KG1 (cell line): ENCODE measurements around the gene NOL4L.

Experiments used
- DNase-seq: peaks from one replicate; lab custom pipeline; 2025; lab: John Stamatoyannopoulos, UW

The NOL4L gene

GRCh38 chr20:32483351-32484224, 101.5 kb downstream of the NOL4L start:
- DNase-seq: peak; percentile 79

DNA sequence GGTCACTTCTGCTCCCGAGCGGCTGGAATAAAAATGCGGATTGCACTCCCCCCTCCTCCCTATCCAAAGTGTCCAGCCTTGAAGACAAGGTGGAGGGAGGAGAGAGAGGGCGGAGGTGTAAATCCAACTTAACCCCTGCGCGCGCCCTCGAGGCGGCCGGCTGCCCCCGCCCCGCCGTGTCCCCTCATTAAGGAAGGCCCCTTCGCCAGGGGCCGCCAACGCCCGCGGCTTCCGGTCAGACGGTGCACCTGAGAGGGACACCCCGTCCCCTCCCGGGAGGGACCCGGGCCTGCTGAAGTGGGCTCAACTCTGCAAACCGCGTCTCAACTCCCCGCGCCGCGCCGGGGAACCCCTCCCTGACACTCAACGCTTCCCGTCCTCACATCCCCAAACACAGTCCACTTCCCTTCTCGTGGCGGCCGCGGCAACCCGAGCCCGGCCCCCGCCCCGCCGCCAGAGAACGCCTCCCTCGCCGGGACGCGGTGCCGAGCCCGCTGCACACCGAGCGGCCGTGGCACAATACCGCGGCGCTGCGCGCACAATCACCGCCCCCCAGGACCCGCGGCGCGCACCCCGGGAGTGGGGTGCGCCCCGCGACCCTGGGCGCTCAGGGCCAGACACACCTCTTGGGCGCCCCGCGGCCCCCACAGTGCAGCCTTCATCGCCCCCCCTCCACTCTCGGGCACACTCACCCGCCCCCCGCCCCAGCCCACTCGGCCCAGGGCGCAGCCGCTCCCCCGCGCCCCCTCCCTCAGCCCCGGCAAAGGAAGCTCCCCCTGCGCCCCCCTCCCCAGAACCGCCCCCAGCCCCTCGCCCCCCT, 102.5 kb downstream of the NOL4L start:
- DNase-seq: no peak

GRCh38 chr20:32482143-32482441, 103.0 kb downstream of the NOL4L start:
- no peak for DNase-seq

DNA sequence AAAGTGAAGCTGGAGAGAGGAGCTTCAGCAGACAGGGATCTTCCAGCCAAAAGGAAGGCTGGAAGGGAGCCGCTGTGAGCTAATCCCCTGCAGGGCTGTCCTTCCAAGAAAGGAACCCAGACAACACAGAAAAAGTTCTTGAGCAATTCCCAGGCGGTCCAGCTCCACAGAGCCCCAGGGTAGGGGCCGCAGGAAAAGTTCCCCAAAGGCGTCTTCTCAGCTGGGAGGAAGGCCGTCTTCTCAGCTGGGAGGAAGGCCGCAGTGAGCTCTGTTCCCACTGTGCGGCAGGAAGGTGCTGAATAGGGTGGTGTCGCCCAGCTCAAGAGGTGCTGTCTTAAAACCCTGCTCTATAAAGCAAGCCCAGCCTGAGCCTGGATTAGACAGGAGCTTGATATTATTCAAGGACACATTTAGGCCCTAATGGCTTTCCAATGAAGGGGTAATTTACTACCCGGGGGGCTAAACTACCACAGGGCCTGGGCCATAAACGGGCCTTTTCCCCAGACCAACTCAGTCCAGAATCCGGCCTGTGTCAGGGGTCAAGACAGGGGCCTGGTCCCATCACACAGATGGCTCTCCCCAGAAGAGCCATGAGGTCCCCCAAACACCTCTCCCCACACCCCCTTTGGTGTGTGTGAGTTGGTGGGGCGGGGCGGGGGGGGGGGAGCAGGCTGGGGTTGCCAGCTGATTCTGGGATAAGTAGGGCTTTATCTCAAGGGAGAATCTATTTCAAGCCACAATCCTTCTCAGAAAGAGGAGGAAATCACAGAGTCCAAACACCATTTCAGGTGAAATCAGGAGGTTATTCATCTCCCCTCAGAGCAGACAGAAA, 103.6 kb downstream of the NOL4L start:
- no peak for DNase-seq

DNA sequence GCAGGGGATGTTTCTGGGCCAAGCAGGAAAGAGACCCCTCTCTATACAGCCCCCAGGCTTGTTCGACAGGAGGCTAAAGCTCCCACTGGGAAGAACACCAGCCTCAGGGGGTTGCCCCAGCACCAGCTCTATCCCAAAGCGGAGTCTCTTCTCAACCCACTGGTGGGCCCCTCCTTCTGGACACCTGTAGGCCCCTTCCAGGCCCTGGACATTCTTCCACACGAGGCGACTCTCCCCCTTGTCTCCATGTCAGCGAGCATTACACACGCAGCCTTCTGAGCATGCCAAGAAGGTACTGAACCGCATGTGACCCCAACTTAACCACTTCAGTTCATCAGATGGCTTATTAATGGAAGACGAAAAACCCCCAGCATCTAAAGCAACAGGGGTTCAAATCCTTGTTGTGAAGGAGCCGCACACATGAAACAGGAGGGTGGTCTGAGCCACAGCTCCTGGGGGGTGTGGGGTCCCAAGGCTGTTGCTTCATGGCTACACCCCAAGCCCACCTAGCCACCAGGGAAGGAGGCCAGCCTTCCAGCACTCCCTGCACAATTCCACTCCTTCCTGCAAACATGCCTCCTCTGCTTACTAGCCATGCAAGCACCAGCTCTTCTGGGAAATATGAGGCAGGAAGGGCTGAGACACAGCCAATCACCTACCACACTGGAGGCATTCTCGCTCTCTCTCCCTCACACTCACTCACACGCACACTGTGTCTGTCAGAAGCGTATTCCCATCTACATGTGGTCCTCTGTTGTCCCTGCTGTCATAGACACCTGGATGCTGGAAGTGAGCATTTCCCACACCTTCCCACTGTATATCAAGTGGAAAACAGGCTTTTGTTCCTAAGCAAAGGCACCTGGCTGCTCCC, 104.5 kb downstream of the NOL4L start:
- no peak for DNase-seq

DNA sequence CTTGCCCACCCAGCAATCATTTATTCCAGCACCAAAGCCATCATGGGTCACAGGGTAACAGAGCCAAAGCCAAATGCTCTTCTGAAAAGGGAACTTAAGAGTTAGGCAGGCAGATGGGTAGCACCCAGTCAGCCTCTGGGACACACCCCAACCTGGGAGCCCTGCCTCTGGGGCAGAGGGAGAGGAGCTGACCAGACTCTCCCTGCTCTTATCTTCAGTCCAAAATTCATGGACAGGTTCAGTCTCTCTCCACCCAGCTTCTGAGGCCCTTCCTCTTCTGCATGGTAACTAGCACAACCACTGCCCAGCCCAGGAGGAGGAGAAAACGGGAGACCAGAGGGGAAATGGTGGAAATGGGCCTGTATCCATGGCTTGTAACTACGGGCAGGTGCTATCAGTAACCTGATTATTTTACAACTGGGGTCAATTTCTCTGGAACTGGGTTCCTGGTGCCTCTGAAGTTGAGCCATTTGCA, 105.4 kb downstream of the NOL4L start:
- DNase-seq: no peak

DNA sequence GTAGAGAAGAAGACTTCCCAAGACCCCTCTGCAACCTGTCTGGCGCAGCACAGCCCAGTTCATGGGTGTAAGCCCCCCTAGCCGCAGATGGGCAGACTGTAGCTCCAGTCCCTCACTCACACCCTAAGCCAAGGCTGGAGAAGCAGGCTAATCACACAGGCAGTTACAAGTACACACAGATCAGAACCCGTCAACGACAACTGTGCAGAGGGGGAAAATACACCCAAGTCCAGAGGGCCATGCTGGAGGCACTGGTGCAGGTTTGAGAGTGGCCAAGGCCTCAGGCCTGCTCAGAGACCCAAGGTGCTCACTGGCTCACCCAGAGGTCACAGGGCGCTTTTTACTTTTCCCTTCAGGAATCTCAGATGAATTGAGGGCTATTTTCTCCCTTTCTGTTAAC, 106.1 kb downstream of the NOL4L start:
- DNase-seq: no peak

GRCh38 chr20:32478576-32478975, 106.6 kb downstream of the NOL4L start:
- no peak for DNase-seq

- DNase-seq: no peak
Observed at GRCh38 chr20:32477594-32478512, 107.3 kb downstream of the NOL4L start.

DNA sequence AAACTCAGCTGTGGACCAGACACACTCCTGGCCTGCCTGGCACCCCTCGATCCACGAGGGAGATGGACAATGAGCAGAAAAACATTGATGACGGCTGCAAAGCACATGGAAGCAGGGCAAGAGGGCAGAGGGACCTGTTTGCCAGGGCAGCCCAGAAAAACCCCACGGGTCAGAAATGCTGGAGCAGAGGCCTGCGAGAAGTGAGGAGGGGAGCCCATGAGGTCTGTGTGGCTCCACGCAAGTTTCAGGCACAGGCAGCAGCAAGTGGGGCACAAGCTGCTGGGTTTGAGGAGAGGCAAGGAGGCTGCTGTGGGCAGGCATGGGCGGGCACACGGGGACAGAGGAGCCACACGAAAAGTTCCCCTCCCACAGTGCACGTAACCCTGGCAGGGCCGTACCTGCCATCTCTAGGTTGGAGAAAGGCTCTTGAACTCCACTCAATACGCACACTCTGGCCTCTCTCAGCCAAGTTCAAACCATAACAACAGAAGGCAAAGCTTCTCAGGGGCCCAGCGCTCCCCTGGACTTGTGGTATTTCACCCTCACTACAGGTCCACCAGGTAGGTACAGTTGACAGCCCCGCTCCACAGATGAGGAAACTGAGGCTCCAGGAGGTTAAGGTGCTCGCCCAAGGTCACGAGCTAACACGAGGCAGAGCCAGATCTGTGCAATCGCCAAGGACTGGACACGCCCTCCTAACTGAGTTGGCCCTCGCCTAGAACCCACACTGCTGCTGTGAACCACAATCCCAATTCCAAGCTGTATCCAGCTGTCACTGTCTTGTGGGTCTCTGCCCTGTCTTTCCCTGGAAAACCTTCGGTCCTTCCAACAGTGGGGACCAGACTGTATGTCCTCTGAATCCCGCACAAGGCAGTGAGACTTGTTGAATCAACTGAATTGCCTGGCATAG, 108.2 kb downstream of the NOL4L start:
- DNase-seq: no peak

- no peak for DNase-seq
Observed at GRCh38 chr20:32474967-32475811, 109.9 kb downstream of the NOL4L start.

- no peak for DNase-seq
Observed at GRCh38 chr20:32474717-32474966, 110.5 kb downstream of the NOL4L start.

- no peak for DNase-seq
Observed at GRCh38 chr20:32474009-32474716, 111.0 kb downstream of the NOL4L start.

GRCh38 chr20:32473231-32474008, 111.7 kb downstream of the NOL4L start:
- no peak for DNase-seq

DNA sequence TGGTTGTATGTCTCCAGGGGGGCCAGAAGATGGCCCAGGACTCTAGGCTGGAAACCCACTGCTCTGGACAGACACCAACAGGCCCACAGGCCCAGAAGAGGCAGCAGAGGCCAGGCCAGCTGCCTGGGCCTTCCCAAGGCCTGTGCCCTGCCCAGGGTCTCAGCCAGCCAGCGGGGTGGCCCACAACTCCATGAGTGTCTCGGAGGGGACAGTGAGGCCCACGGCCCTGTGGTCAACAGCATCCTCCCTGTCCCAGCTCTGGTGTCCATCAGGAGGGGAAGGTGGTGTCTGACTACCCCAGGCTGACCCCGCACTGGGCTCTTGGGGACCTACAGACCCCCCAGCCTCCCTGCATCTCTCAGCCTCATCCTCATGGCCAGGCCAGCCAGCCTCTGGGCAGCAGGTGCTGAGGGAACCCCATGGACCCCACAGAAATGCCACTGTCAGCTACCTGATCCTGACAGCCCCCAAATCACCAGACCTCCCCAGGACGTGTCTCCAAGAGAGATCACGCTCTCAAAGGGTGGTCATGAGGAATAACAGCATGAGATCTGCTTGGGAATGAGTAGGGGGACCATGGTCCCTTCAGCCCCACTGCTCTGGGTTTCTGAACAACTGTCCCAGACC, 112.4 kb downstream of the NOL4L start:
- DNase-seq: no peak

DNA sequence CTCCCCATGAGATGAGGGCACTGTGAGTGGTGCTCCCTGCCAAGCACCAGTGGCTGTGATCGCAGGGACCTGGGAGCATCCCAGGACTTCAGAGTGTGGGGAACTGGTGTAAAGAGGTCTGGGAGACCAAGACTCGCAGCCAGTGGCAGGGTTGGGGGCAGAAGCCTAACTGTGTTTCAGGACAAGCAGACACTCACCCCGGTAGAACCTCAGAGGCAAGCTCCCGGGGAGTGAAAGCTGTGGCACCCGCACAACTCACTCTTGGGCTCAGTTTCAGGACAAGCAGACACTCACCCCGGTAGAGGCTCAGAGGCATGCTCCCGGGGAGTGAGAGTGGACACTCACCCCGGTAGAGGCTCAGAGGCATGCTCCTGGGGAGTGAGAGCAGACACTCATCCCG, 114.2 kb downstream of the NOL4L start:
- no peak for DNase-seq
